Measurements from ENCODE around the gene MMP23B.

MMP23B gene

DNA sequence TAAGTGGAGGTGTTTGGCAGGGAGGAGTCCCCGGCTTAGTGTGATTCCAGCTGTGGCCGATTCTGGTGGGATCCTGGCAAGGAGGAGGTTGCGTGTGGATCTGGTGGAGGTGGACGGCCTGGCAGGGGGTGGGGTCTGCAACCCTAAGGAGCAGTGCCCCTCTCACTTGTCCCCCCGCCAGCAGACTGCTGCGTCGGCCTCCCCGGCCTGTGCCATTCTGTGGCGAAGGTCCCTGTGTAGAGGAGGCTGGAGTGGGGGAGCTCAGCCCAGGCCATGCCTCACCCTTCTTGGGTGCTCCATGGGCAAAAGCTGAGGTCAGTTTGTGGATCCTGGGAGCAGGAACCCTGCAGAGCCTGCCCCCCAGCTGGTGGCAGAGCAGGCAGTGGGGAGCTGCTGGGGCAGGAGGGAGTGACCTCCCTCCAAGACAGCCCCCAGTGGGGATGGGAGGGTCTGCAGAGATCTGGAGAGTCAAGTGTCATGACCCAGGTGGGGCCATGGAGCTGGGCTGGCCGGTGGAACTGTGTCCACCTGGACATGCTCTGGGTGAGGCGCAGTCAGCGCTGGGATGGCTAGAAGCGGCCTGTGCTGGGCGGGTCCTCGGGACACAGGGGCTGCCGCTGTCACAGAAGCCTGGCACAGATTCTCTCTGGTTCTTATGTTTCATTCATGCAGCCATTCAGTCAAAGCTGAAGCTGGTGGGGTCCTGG, 11.4 kb upstream of the MMP23B start:
- no peak for DNase-seq (ENCODE audit: low read depth)

DNA sequence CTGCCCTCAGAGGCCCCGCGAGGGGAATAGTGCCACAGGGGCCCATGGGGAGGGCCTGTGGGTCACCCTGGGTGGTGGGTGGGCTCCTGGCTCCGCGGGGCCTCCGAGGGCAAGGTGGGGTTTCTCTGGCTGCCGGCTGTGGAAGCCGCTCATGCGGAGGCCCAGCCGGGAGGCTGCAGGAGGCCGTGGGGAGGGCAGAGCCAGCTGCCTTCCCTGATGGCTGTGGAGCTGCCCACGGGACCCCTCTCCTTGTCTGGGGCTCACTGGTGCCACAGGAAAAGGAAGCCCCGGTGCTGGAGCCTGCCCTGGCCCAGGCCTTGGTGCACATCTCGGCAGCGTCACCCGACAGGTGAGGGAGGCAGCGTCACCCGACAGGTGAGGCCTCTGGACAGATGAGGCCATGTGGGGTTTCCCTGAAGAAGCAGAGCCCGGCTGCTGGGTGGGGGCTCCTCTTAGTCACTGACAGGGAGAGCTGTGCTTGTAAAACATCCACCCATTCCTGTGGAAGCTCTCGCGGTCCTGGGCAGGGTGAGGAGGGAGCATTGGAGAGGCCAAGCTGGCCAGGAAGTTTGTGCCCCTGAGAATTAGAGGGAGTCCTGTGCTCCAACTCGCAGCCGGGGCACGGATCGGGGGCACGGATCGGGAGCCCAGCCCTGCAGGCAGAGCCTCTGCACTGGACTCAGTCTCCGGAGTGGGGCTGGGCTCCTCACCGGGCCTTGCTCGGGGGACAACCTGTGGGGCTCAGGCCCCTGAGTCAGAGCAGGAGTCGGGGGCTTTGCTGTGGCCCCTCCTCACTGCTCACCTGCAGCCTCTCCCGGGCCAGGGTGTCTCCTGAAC, 10.6 kb upstream of the MMP23B start:
- no peak for DNase-seq (ENCODE audit: low read depth)

DNA sequence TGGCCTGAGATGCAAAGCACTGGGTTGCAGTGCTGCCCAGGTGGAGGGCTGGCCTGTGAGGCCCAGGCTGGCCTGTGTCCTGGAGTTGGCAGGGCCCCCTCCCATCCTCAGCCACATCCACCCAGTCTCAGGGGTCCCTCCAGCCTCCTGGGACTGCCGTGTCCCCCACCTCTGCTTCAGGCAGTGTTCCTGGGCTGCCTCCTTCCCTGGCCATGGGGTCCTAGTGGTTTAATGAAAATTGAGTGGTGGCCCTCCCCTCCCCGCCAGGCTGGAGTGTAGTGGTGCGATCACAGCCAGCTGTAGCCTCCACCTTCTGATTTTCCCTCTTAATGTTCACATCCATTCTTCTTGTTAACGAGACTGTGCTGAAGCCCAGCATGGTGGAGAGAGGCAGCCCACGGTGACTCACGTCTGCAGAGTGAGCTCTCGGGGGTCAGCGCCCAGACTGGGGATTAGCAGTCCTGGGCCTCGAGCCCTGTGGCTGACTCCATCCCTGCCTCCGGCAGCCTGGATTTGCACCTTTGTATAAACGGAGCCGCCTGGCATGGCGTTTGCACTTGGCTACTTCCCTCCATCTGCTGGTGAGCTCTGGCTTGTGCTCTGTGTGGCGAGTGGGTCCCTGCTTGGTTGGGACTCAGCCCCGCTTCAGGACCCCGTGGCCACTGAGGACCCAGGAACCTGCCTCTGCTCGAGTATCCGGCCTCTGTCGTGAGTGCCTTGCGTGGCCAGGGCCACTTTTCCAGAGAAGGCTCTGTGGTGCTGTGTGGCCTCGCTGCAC, 9.8 kb upstream of the MMP23B start:
- no peak for DNase-seq (ENCODE audit: low read depth)

- DNase-seq (ENCODE audit: low read depth), result no peak
Measured at GRCh38 chr1:1622788-1623094, 9.2 kb upstream of the MMP23B start.

DNA sequence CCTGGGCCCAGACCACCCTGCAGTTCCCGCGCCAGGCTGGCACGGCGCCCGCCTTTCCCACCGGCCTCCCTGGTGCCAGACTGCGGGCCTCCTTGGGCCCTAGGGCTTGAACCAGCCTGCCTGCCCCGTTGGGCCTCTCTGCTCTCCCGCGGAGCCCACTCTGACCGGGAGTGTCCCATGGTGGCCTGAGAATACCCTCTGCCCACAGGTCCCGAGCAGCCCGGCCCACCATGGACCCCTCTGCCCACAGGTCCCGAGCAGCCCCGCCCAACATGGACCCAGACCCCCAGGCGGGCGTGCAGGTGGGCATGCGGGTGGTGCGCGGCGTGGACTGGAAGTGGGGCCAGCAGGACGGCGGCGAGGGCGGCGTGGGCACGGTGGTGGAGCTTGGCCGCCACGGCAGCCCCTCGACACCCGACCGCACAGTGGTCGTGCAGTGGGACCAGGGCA, 8.8 kb upstream of the MMP23B start:
- DNase-seq (ENCODE audit: low read depth), result no peak

GRCh38 chr1:1623631-1624442, 8.1 kb upstream of the MMP23B start:
- no peak for DNase-seq (ENCODE audit: low read depth)

DNA sequence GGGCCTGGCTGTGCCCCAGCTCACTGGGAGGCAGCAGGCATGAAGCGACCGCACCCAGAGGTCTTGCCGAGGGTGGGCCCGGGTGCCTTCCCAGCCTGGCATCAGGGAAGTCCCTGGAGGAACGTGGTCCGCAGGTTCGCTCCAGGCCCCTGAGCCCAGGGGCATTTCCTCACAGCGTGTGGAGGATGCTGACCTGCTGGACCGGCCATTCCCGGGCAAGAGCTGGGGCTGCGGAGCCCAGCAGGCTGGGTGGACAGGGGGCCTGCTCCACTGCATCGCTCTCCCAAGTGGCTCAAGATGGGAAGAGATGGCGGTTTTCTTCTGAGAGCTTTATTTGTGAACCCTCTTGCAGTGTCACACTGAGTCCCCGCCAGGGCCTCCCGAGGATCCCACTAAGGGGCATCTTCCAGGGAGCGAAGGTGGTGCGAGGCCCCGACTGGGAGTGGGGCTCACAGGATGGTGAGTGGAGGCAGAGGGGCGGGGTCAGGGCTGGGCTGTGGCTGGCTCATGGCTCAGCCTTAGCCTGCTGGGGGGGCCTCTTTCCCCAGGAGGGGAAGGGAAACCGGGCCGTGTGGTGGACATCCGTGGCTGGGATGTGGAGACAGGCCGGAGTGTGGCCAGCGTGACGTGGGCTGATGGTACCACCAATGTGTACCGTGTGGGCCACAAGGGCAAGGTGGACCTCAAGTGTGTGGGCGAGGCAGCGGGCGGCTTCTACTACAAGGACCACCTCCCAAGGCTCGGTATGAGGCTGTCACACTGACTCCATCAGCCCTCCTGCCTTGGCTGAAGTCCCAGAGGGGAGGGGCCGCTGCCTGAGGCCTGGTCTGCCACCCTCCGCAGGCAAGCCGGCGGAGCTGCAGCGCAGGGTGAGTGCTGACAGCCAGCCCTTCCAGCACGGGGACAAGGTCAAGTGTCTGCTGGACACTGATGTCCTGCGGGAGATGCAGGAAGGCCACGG, 7.2 kb upstream of the MMP23B start:
- DNase-seq (ENCODE audit: low read depth), result no peak

- no peak for DNase-seq (ENCODE audit: low read depth)
Measured at GRCh38 chr1:1625404-1625775, 6.6 kb upstream of the MMP23B start.

DNA sequence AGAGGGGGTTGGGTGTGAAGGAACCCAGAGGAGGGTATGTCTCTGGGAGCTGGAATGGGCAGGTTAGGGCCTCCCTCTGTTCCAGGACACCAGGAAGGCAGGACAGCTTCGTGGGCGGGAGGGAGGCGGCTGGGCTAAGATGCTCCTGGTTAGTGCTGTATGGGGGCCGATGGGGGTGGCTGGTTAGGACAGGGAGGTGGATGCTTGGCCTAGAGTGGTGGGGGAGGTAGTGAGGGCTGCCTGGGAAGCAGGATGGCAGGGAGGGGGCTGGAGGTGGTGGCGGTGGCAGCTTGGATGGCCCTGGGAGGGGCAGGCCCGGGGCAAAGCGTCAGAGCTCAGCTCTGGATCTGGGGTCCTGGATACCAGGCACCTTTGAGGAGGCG, 6.2 kb upstream of the MMP23B start:
- no peak for DNase-seq (ENCODE audit: low read depth)

GRCh38 chr1:1626207-1627141, 5.5 kb upstream of the MMP23B start:
- no peak for DNase-seq (ENCODE audit: low read depth)

GRCh38 chr1:1627261-1627828, 4.6 kb upstream of the MMP23B start:
- DNase-seq (ENCODE audit: low read depth), result no peak

- no peak for DNase-seq (ENCODE audit: low read depth)
Measured at GRCh38 chr1:1627829-1628753, 3.9 kb upstream of the MMP23B start.

DNA sequence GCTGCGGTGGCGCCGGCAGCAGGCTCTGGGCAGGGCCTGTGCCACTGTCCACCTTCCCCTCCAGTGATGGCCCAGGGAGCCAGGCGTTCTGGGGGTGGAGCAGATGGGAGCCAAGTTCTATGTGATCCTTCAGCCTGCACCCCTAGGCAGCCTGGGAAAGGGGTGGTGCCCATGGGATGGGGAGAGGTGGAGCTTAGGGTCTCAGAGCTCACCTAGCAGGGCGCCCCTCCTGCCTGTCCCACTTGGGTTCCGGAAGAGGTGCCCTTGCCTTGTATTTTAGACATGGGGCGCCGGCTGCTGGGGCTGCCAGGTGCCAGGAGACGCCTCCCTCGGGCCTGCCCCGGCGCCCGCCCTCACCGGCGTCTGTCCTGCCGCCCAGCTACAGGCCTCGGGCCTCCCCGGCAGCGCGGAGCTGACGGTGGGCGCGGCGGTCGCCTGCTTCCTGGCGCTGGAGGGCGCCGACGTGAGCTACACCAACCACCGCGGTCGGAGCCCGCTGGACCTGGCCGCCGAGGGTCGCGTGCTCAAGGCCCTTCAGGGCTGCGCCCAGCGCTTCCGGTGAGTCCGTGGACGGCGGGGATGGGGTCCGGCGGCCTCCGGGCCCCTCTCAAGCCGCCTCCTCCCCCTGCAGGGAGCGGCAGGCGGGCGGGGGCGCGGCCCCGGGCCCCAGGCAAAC, 3.1 kb upstream of the MMP23B start:
- no peak for DNase-seq (ENCODE audit: low read depth)

- DNase-seq (ENCODE audit: low read depth), result peak; percentile 75
Measured at GRCh38 chr1:1629430-1630190, 2.4 kb upstream of the MMP23B start.

DNA sequence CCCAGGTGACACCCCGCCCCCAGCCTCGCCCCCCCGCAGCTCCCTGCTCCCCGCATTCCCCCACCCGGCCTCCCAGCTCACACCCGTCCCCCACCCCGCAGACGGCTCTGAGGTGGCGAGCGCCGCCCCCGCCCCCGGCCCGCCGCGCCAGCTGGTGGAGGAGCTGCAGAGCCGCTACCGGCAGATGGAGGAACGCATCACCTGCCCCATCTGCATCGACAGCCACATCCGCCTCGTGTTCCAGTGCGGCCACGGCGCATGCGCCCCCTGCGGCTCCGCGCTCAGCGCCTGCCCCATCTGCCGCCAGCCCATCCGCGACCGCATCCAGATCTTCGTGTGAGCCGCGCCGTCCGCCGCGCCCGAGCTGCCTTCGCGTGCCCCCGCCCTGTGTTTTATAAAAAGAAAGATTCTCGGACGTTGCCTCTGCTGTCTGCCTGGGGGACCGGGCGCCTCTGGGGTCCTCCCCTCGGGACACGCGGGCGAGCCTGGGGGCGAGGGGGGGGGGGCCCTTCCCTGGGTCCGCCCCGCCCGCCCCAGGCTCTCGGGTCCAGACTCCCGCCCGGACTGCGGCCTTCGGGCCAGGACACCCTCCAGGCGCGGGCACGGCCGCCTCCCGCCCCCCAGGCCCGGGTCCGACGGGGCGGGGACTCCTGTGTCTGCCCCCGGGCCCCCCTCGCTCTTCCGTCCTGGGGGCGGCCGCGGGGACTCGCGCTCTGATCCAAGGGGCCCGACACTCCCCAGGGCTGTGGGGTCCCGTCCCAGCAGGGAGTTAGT, 1.6 kb upstream of the MMP23B start:
- DNase-seq (ENCODE audit: low read depth), result peak; percentile 91

Measured in activated gamma-delta T cell treated with anti-CD3 and anti-CD28 coated beads, Interleukin-2, amount 50 U/mL, for 16 hours (primary cell).